ENCODE data around the gene ICAM4.

ICAM4 gene

GRCh38 chr19:10305139-10305806, 18.5 kb downstream of the ICAM4 start:
- H3K23ac ChIP-seq (ENCODE audit: low read depth, low read length, poor library complexity) = no peak overlapping the region
- H4K91ac ChIP-seq (ENCODE audit: low read depth, low read length, poor library complexity) = no peak overlapping the region
- no peak overlapping the region for H3K4me2 ChIP-seq (ENCODE audit: insufficient read depth, low read length, poor library complexity, severe bottlenecking)
- no peak overlapping the region for H3K4ac ChIP-seq (ENCODE audit: low read length)
- H4K8ac ChIP-seq (ENCODE audit: low read depth, low read length) = no peak overlapping the region
- H2AK5ac ChIP-seq (ENCODE audit: low read depth, low read length) = no peak overlapping the region
- no peak overlapping the region for H2AFZ ChIP-seq (ENCODE audit: low read length)
- H3K9me3 ChIP-seq (replicated peaks in 1 of 2; ENCODE audit: control insufficient read depth in 2 of 2, insufficient read depth in 1 of 2, low read depth in 1 of 2, low read length in 2 of 2) = no peaks in the 10 kb centered on the region
- H3K79me1 ChIP-seq (ENCODE audit: low read depth, low read length) = no peaks in the 10 kb centered on the region
- DNase-seq (ENCODE audit: low spot score) = no peak
- H2BK12ac ChIP-seq (ENCODE audit: low read length) = no peak overlapping the region
- WGBS, 2 donors (ENCODE audit: extremely low coverage in 2 of 2, insufficient read length in 2 of 2, insufficient replicate concordance in 1 of 2) = no CpG with 5 or more reads among the region's 17 CpGs
- peaks cover 3 to 6% of the 10 kb centered on the region in 2 donors for H3K36me3 ChIP-seq (replicated peaks in 1 of 2; ENCODE audit: control insufficient read depth in 2 of 2, insufficient read depth in 2 of 2, low read length in 2 of 2)
- no peak overlapping the region for H3K27ac ChIP-seq (replicated peaks; ENCODE audit: low read length)
- H3K14ac ChIP-seq (ENCODE audit: low read length) = no peak overlapping the region
- no peaks in the 10 kb centered on the region for H3K4me1 ChIP-seq (ENCODE audit: control insufficient read depth in 2 of 2, insufficient read depth in 1 of 2, low read depth in 1 of 2, low read length in 2 of 2)
- H2BK120ac ChIP-seq (ENCODE audit: low read depth, low read length) = no peak overlapping the region
- no peaks in the 10 kb centered on the region for H3K27me3 ChIP-seq (ENCODE audit: control insufficient read depth in 3 of 3, insufficient read depth in 3 of 3, low read depth in 1 of 3, low read length in 3 of 3)
- H3K18ac ChIP-seq (ENCODE audit: low read length) = no peak overlapping the region
- H2BK5ac ChIP-seq (ENCODE audit: low read length) = no peak overlapping the region
- no peak overlapping the region for H2BK15ac ChIP-seq (ENCODE audit: low read length)
- H3K4me3 ChIP-seq (ENCODE audit: low read length in 2 of 2) = no peak overlapping the region
- no peak overlapping the region for H3K9ac ChIP-seq (ENCODE audit: low read depth, low read length, poor library complexity)

GRCh38 chr19:10306327-10306726, 19.6 kb downstream of the ICAM4 start:
- WGBS, 2 donors (ENCODE audit: extremely low coverage in 2 of 2, insufficient read length in 2 of 2, insufficient replicate concordance in 1 of 2) = no CpG with 5 or more reads among the region's 5 CpGs
- Histone ChIP-seq H3K9me3 (replicated peaks in 1 of 2; ENCODE audit: control insufficient read depth in 2 of 2, insufficient read depth in 1 of 2, low read depth in 1 of 2, low read length in 2 of 2) (no peaks in the 10 kb centered on the region), H3K18ac (ENCODE audit: low read length) (no peak overlapping the region), H2BK5ac (ENCODE audit: low read length) (no peak overlapping the region), H3K4me2 (ENCODE audit: insufficient read depth, low read length, poor library complexity, severe bottlenecking) (no peak overlapping the region), H3K14ac (ENCODE audit: low read length) (no peak overlapping the region), H3K23ac (ENCODE audit: low read depth, low read length, poor library complexity) (no peak overlapping the region), H4K91ac (ENCODE audit: low read depth, low read length, poor library complexity) (no peak overlapping the region), H4K8ac (ENCODE audit: low read depth, low read length) (no peak overlapping the region), H2AFZ (ENCODE audit: low read length) (no peak overlapping the region), H3K27ac (replicated peaks; ENCODE audit: low read length) (no peak overlapping the region), H3K4me1 (ENCODE audit: control insufficient read depth in 2 of 2, insufficient read depth in 1 of 2, low read depth in 1 of 2, low read length in 2 of 2) (no peaks in the 10 kb centered on the region), H2AK5ac (ENCODE audit: low read depth, low read length) (no peak overlapping the region), H2BK15ac (ENCODE audit: low read length) (no peak overlapping the region), H3K9ac (ENCODE audit: low read depth, low read length, poor library complexity) (no peak overlapping the region), H3K79me1 (ENCODE audit: low read depth, low read length) (no peaks in the 10 kb centered on the region), H3K27me3 (ENCODE audit: control insufficient read depth in 3 of 3, insufficient read depth in 3 of 3, low read depth in 1 of 3, low read length in 3 of 3) (no peaks in the 10 kb centered on the region), H2BK120ac (ENCODE audit: low read depth, low read length) (no peak overlapping the region), H3K36me3 (replicated peaks in 1 of 2; ENCODE audit: control insufficient read depth in 2 of 2, insufficient read depth in 2 of 2, low read length in 2 of 2) (peaks cover 6 to 13% of the 10 kb centered on the region in 2 donors), H2BK12ac (ENCODE audit: low read length) (no peak overlapping the region), H3K4ac (ENCODE audit: low read length) (no peak overlapping the region), H3K4me3 (ENCODE audit: low read length in 2 of 2) (no peak overlapping the region)
- no peak for DNase-seq (ENCODE audit: low spot score)

GRCh38 chr19:10309423-10309822, 22.7 kb downstream of the ICAM4 start, which contains the start of gene ZGLP1:
Gene ZGLP1 (minus strand): TSS chr19:10309815.
- no peak within 1 kb of the TSS for H2BK120ac ChIP-seq (ENCODE audit: low read depth, low read length)
- no peak within 1 kb of the TSS for H3K4me2 ChIP-seq (ENCODE audit: insufficient read depth, low read length, poor library complexity, severe bottlenecking)
- no peak within 1 kb of the TSS for H2AFZ ChIP-seq (ENCODE audit: low read length)
- no peaks in the 10 kb centered on the region for H3K9me3 ChIP-seq (replicated peaks in 1 of 2; ENCODE audit: control insufficient read depth in 2 of 2, insufficient read depth in 1 of 2, low read depth in 1 of 2, low read length in 2 of 2)
- no peak within 1 kb of the TSS for H3K4me3 ChIP-seq (ENCODE audit: low read length in 2 of 2)
- no peak within 1 kb of the TSS for H2BK15ac ChIP-seq (ENCODE audit: low read length)
- no peak within 1 kb of the TSS for H3K18ac ChIP-seq (ENCODE audit: low read length)
- H3K79me1 ChIP-seq (ENCODE audit: low read depth, low read length) = no peaks in the 10 kb centered on the region
- no peak within 1 kb of the TSS for H3K14ac ChIP-seq (ENCODE audit: low read length)
- H4K8ac ChIP-seq (ENCODE audit: low read depth, low read length) = no peak within 1 kb of the TSS
- no CpG with 5 or more reads among the region's 24 CpGs for WGBS, 2 donors (ENCODE audit: extremely low coverage in 2 of 2, insufficient read length in 2 of 2, insufficient replicate concordance in 1 of 2)
- no peak within 1 kb of the TSS for H3K23ac ChIP-seq (ENCODE audit: low read depth, low read length, poor library complexity)
- no peak within 1 kb of the TSS for H2BK12ac ChIP-seq (ENCODE audit: low read length)
- no peaks in the 10 kb centered on the region for H3K27me3 ChIP-seq (ENCODE audit: control insufficient read depth in 3 of 3, insufficient read depth in 3 of 3, low read depth in 1 of 3, low read length in 3 of 3)
- no peaks in the 10 kb centered on the region for H3K4me1 ChIP-seq (ENCODE audit: control insufficient read depth in 2 of 2, insufficient read depth in 1 of 2, low read depth in 1 of 2, low read length in 2 of 2)
- H3K36me3 ChIP-seq (replicated peaks in 1 of 2; ENCODE audit: control insufficient read depth in 2 of 2, insufficient read depth in 2 of 2, low read length in 2 of 2) = peaks cover 6 to 16% of the 10 kb centered on the region in 2 donors
- H3K9ac ChIP-seq (ENCODE audit: low read depth, low read length, poor library complexity) = no peak within 1 kb of the TSS
- H3K27ac ChIP-seq (replicated peaks; ENCODE audit: low read length) = no peak within 1 kb of the TSS
- no peak for DNase-seq (ENCODE audit: low spot score)
- no peak within 1 kb of the TSS for H2AK5ac ChIP-seq (ENCODE audit: low read depth, low read length)
- no peak within 1 kb of the TSS for H4K91ac ChIP-seq (ENCODE audit: low read depth, low read length, poor library complexity)
- no peak within 1 kb of the TSS for H3K4ac ChIP-seq (ENCODE audit: low read length)
- H2BK5ac ChIP-seq (ENCODE audit: low read length) = no peak within 1 kb of the TSS

DNA sequence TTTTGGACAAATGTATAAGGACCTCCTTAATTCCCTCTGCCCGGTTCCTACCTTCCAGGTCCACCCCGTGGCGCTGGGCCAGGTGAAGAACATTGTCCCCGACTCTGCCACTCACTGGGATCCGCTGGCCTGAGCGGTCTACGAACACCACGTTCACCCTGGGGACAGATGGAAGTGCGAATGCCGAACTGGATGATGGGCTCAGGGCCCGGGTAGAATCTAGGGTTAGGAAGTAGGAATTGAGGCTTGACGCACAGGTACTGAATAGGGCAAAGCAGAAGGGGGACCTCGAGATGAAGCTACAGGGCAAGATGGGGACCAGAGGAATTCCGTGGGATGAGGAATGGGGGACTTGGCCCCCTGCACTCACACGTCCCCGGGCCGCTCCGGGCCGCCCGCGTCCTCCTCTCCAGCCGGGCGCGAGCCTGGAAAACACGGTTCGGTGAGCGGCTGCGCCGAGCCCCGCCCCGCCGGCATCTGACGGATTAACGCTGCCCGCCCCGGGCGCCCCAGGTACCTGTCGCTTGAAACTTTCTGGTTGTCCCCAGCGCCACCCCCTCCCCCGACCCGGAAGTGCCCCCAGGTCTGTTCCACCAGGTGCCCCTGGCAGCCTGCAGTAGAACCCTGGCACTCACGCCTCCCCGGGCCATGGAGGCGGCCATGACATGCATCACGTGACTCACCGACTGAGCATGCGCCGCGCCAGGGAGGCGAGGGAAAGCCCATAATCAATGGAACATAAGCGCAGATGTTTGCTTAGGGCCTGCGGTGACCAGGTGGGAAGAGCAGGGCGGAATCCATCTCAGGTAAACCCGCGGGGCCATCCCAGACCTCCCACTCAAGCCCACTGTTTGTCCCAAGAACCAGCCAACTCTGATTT, 28.8 kb downstream of the ICAM4 start, which contains the start of gene FDX2:
Gene FDX2, minus strand, starts transcription at position 681 of the 880 bp plus-strand sequence. Its CDS starts 19 bp downstream, at position 662.
- no peak within 1 kb of the TSS for H2BK15ac ChIP-seq (ENCODE audit: low read length)
- peak within 1 kb of the TSS; percentile 5 for H3K23ac ChIP-seq (ENCODE audit: low read depth, low read length, poor library complexity)
- H3K9ac ChIP-seq (ENCODE audit: low read depth, low read length, poor library complexity) = peak within 1 kb of the TSS; percentile 65
- H3K4me1 ChIP-seq (ENCODE audit: control insufficient read depth in 2 of 2, insufficient read depth in 1 of 2, low read depth in 1 of 2, low read length in 2 of 2) = peaks cover 0 to 2% of the 10 kb centered on the region in 2 donors
- WGBS, 2 donors (ENCODE audit: extremely low coverage in 2 of 2, insufficient read length in 2 of 2, insufficient replicate concordance in 1 of 2) = no CpG with 5 or more reads among the region's 55 CpGs
- no peak within 1 kb of the TSS for H2BK5ac ChIP-seq (ENCODE audit: low read length)
- no peak within 1 kb of the TSS for H3K27ac ChIP-seq (replicated peaks; ENCODE audit: low read length)
- H3K9me3 ChIP-seq (replicated peaks in 1 of 2; ENCODE audit: control insufficient read depth in 2 of 2, insufficient read depth in 1 of 2, low read depth in 1 of 2, low read length in 2 of 2) = no peaks in the 10 kb centered on the region
- H3K14ac ChIP-seq (ENCODE audit: low read length) = no peak within 1 kb of the TSS
- H3K79me1 ChIP-seq (ENCODE audit: low read depth, low read length) = peaks cover 6% of the 10 kb centered on the region
- H3K27me3 ChIP-seq (ENCODE audit: control insufficient read depth in 3 of 3, insufficient read depth in 3 of 3, low read depth in 1 of 3, low read length in 3 of 3) = no peaks in the 10 kb centered on the region
- no peak within 1 kb of the TSS for H4K91ac ChIP-seq (ENCODE audit: low read depth, low read length, poor library complexity)
- H3K36me3 ChIP-seq (replicated peaks in 1 of 2; ENCODE audit: control insufficient read depth in 2 of 2, insufficient read depth in 2 of 2, low read length in 2 of 2) = peaks cover 23 to 54% of the 10 kb centered on the region in 2 donors
- peak within 1 kb of the TSS; percentile 55 for H3K18ac ChIP-seq (ENCODE audit: low read length)
- H3K4ac ChIP-seq (ENCODE audit: low read length) = no peak within 1 kb of the TSS
- peak; percentile 86 for DNase-seq (ENCODE audit: low spot score)
- no peak within 1 kb of the TSS for H4K8ac ChIP-seq (ENCODE audit: low read depth, low read length)
- H2BK12ac ChIP-seq (ENCODE audit: low read length) = no peak within 1 kb of the TSS
- H3K4me2 ChIP-seq (ENCODE audit: insufficient read depth, low read length, poor library complexity, severe bottlenecking) = peak within 1 kb of the TSS; percentile 77
- peak within 1 kb of the TSS; percentile 71 to 81 for H3K4me3 ChIP-seq (ENCODE audit: low read length in 2 of 2)
- H2BK120ac ChIP-seq (ENCODE audit: low read depth, low read length) = no peak within 1 kb of the TSS
- peak within 1 kb of the TSS; percentile 17 for H2AK5ac ChIP-seq (ENCODE audit: low read depth, low read length)
- H2AFZ ChIP-seq (ENCODE audit: low read length) = peak within 1 kb of the TSS; percentile 98

Data from neuronal stem cell (in vitro differentiated cells).